Ovary (tissue), 9 donors: ENCODE data around the gene NFIC. TPM values are rescaled to one million over a fixed set of nuclear protein-coding genes. Genes with fewer than 3 reads are reported as not detected.

Experiments used
- DNase-seq, 5 donors: peaks; one replicate each; pipeline ENCODE4 v3.0.0-alpha.2; 2019 to 2020
- H3K27ac ChIP-seq, 2 donors: fragments of 200-600 bp; one replicate each; pipeline versions ENCODE4 v1.5.1 to v1.8.0; 2019 to 2022
- H3K27me3 ChIP-seq: fragments of 200-600 bp; one replicate; pipeline ENCODE4 v1.8.0; 2022
- H3K36me3 ChIP-seq: fragments of 200-600 bp; sonication (generic); one replicate; pipeline ENCODE4 v1.5.1; 2019
- H3K4me1 ChIP-seq: one replicate; pipeline ENCODE4 v1.8.1; 2013; ENCODE audit warnings: mild to moderate bottlenecking, moderate library complexity; ENCODE audit not compliant: insufficient read depth
- H3K4me3 ChIP-seq: fragments of 200-600 bp; sonication (generic); one replicate; pipeline ENCODE4 v1.5.1; 2017
- H3K9me3 ChIP-seq, 2 donors: fragments of 200-600 bp in 1 of 2; sonication (generic) in 1 of 2; one replicate each; pipeline versions ENCODE4 v1.5.1 to v1.8.1; 2013 to 2019; ENCODE audit warnings: mild to moderate bottlenecking in 1 of 2, moderate library complexity in 1 of 2
- CTCF ChIP-seq, 3 donors: fragments of 450-650 bp in 2 of 3; fragments of 200-600 bp in 1 of 3; IDR thresholded peaks; one replicate each; pipeline versions ENCODE4 v1.5.1 to v1.8.0; 2016 to 2022; ENCODE audit warnings: antibody characterized with exemption in 3 of 3, mild to moderate bottlenecking in 1 of 3
- EP300 ChIP-seq: sonication (generic); formaldehyde crosslinking; IDR thresholded peaks from one replicate; pipeline ENCODE4 v1.6.1; 2017; ENCODE audit warnings: antibody characterized with exemption
- POLR2A ChIP-seq: fragments of 450-650 bp; IDR thresholded peaks from one replicate; pipeline ENCODE4 v1.6.1; 2017; ENCODE audit warnings: antibody characterized with exemption, mild to moderate bottlenecking, moderate library complexity
- WGBS, 3 donors: extraction: QIAGEN DNeasy Blood & Tissue Kit in 1 of 3; methylation state at CpG; one replicate each; pipeline versions ENCODE4 v1.1.5 to v1.1.7; 2013 to 2017; 5-methylcytosine and 5-hydroxymethylcytosine counted together
- intact Hi-C, 4 donors: fragments of 100-400 bp; cut with DNase I; formaldehyde crosslinking; loops; one replicate each; pipeline versions ENCODE4 v1.11.0 to v1.15.1; 2022 to 2023
- polyA plus RNA-seq, 2 donors: library from polyadenylated mRNA; stranded (reverse); fragments of 200-250 nt in 1 of 2; fragments of 350-450 nt in 1 of 2; fragmentation: Illumina TruSeq in 1 of 2; extraction: RNeasy Lipid Tissue Mini Kit (QIAGEN cat#74804) in 1 of 2; gene quantifications; one replicate each; pipeline ENCODE4 v1.2.3, GENCODE V29; 2013 to 2014
- total RNA-seq, 7 donors: library from RNA; depleted of rRNA in 2 of 7; stranded (reverse); fragments of >200 nt in 2 of 7; fragmentation: NEBNext Ultra II Directional in 3 of 7; extraction: Animal tissue kit (Norgen Biotek cat#: 25700) in 3 of 7; gene quantifications; one replicate each; pipeline versions ENCODE4 v1.1.0 to v1.2.4, GENCODE V29; 2016 to 2023
- donor health status: DM: no; HTN: no; CAD: no; lungs with moderate emphysema.
- donor health status: DM: no; HTN: no; CAD: no.
- donor health status: Bipolar disorder and iron deficiency.
- donor health status: DM: yes; HTN: yes; CAD: no.
- donor health status: DM: no; HTN: no; CAD: no.
- donor health status: DM: yes; HTN: yes; CAD: no.

NFIC gene
- total and polyA plus RNA-seq, 9 donors = 31.9 to 345 (median 250) TPM

- Histone ChIP-seq H3K9me3 (no peaks in the 10 kb centered on the region), H3K27ac (no peak overlapping the region), H3K4me1 (peaks cover 9% of the 10 kb centered on the region), H3K4me3 (no peak overlapping the region), H3K27me3 (no peaks in the 10 kb centered on the region), H3K36me3 (no peaks in the 10 kb centered on the region)
- 60 to 69% (median 66%) methylated on average over 9 of the region's 9 CpGs for WGBS, 3 donors
- intact Hi-C loops = no loop called here
- no peak for TF ChIP-seq CTCF (IDR thresholded peaks at IDR 0.05)
- TF ChIP-seq EP300 = no peak
- TF ChIP-seq POLR2A = no peak
- no peak for DNase-seq
Observed at GRCh38 chr19:3350014-3350663, 16.2 kb upstream of the NFIC start.

GRCh38 chr19:3351702-3352447 lies 14.5 kb upstream of the NFIC start:
- Histone ChIP-seq H3K27ac (no peak overlapping the region), H3K36me3 (no peaks in the 10 kb centered on the region), H3K4me3 (no peak overlapping the region), H3K27me3 (no peaks in the 10 kb centered on the region), H3K4me1 (peaks cover 1% of the 10 kb centered on the region), H3K9me3 (no peaks in the 10 kb centered on the region)
- no peak for DNase-seq
- intact Hi-C loops = no loop called here
- WGBS, 3 donors = 77 to 85% (median 80%) methylated on average over 8 of the region's 8 CpGs
- TF ChIP-seq POLR2A (no peak), CTCF (IDR thresholded peaks at IDR 0.05) (no peak), EP300 (no peak)

- H3K27me3 ChIP-seq = no peaks in the 10 kb centered on the region
- H3K36me3 ChIP-seq = no peaks in the 10 kb centered on the region
- peaks cover 3% of the 10 kb centered on the region for H3K4me1 ChIP-seq
- no peak for DNase-seq
- no peak overlapping the region for H3K27ac ChIP-seq
- no peaks in the 10 kb centered on the region for H3K9me3 ChIP-seq
- H3K4me3 ChIP-seq = no peak overlapping the region
- TF ChIP-seq EP300 (no peak), CTCF (IDR thresholded peaks at IDR 0.05) (no peak), POLR2A (no peak)
- intact Hi-C loops = no loop called here
- WGBS, 3 donors = 58 to 81% (median 60%) methylated on average over 5 of the region's 5 CpGs
Observed at GRCh38 chr19:3353493-3353892, 12.9 kb upstream of the NFIC start.

- Histone ChIP-seq H3K4me3 (no peak overlapping the region), H3K9me3 (no peaks in the 10 kb centered on the region), H3K4me1 (peaks cover 6% of the 10 kb centered on the region), H3K27me3 (no peaks in the 10 kb centered on the region), H3K36me3 (no peaks in the 10 kb centered on the region), H3K27ac (peak overlapping the region in 1 of 2 donors; percentile 5)
- no peak for DNase-seq
- WGBS, 3 donors = 88 to 92% (median 91%) methylated on average over 2 of the region's 2 CpGs
- intact Hi-C loops = no loop called here
- no peak for TF ChIP-seq EP300
Observed at GRCh38 chr19:3356805-3357204, 9.6 kb upstream of the NFIC start.
